Fibroblast of lung (primary cell): ENCODE data around the gene HMGB2. TPM values are rescaled to one million over a fixed set of nuclear protein-coding genes. Genes with fewer than 3 reads are reported as not detected.

ENCODE experiments used
- DNase-seq, 2 donors: peaks; one replicate each; pipeline versions ENCODE4 v3.0.0 to v3.0.0-alpha.2; 2010; ENCODE audit warnings: low read depth in 2 of 2
- H2AFZ ChIP-seq: 2 replicates; pipeline ENCODE4 v1.5.1; 2012; ENCODE audit warnings: low read length, control low read depth, inconsistent platforms
- H3K27ac ChIP-seq: 2 replicates; pipeline ENCODE4 v1.5.1; 2011; ENCODE audit warnings: low read length, control low read depth; ENCODE audit not compliant: insufficient read depth
- H3K27me3 ChIP-seq: 2 replicates; pipeline ENCODE4 v1.5.1; 2011; ENCODE audit warnings: mild to moderate bottlenecking, low read length; ENCODE audit not compliant: control insufficient read depth, insufficient read depth
- H3K36me3 ChIP-seq: 2 replicates; pipeline ENCODE4 v1.5.1; 2011; ENCODE audit warnings: low read length; ENCODE audit not compliant: control insufficient read depth, insufficient read depth
- H3K4me1 ChIP-seq: 2 replicates; pipeline ENCODE4 v1.5.1; 2011; ENCODE audit warnings: low read length; ENCODE audit not compliant: control insufficient read depth, insufficient read depth; ENCODE audit errors: extremely low read depth
- H3K4me2 ChIP-seq: 2 replicates; pipeline ENCODE4 v1.5.1; 2011; ENCODE audit warnings: low read length, control low read depth; ENCODE audit not compliant: insufficient read depth; ENCODE audit errors: extremely low read depth
- H3K4me3 ChIP-seq, 4 experiments: fragments of 200-600 bp in 1 of 4; sonication (generic) in 1 of 4; replicated peaks in 1 of 4; 2 replicates each; pipeline ENCODE4 v1.5.1; 2011 to 2016; ENCODE audit warnings: low read length in 4 of 4, low read depth in 3 of 4, mild to moderate bottlenecking in 3 of 4, control low read depth in 2 of 4, inconsistent platforms in 1 of 4, mixed read lengths in 1 of 4; ENCODE audit not compliant: insufficient read depth in 1 of 4; ENCODE audit errors: control extremely low read depth in 1 of 4
- H3K79me2 ChIP-seq: 2 replicates; pipeline ENCODE4 v1.5.1; 2012; ENCODE audit warnings: mild to moderate bottlenecking, low read length, inconsistent platforms; ENCODE audit not compliant: control insufficient read depth, insufficient read depth
- H3K9ac ChIP-seq: 2 replicates; pipeline ENCODE4 v1.5.1; 2011; ENCODE audit warnings: mild to moderate bottlenecking, low read length, control low read depth; ENCODE audit not compliant: insufficient read depth
- H3K9me3 ChIP-seq: 2 replicates; pipeline ENCODE4 v1.5.1; 2012; ENCODE audit warnings: low read depth, low read length; ENCODE audit not compliant: control insufficient read depth, insufficient read depth
- H4K20me1 ChIP-seq: 2 replicates; pipeline ENCODE4 v1.5.1; 2011; ENCODE audit warnings: low read length; ENCODE audit not compliant: control insufficient read depth, insufficient read depth; ENCODE audit errors: extremely low read depth
- CTCF ChIP-seq, 2 donors: IDR thresholded peaks in 1 of 2; conservative IDR thresholded peaks in 1 of 2; 1 replicate in 1 of 2; 2 replicates in 1 of 2; pipeline ENCODE4 v1.5.1; 2011 to 2012; ENCODE audit warnings: low read length in 2 of 2, control low read depth in 1 of 2, inconsistent platforms in 1 of 2, low read depth in 1 of 2, mild to moderate bottlenecking in 1 of 2
- EZH2 ChIP-seq: IDR thresholded peaks from 2 replicates; pipeline ENCODE4 v1.5.1; 2012; ENCODE audit warnings: low read length, control low read depth, mild to moderate bottlenecking; ENCODE audit errors: missing control alignments
- polyA plus RNA-seq, 2 donors: library from polyadenylated mRNA; depleted of rRNA in 1 of 2; stranded (reverse) in 1 of 2; unstranded in 1 of 2; fragments of >200 nt; gene quantifications; 2 replicates each; pipeline ENCODE4 v1.2.1, GENCODE V29; 2011 to 2012; ENCODE audit warnings: missing spikeins in 1 of 2
- total RNA-seq: library from RNA; depleted of rRNA; stranded (reverse); fragments of >200 nt; gene quantifications from 2 replicates; pipeline ENCODE4 v1.2.1, GENCODE V29; 2014

The HMGB2 gene
- total and polyA plus RNA-seq, 2 donors (not counting 1 experiment from before 2014, with no cell fraction given) = 123 to 183 TPM

- Histone ChIP-seq H3K9me3 (no peaks in the 10 kb centered on the region), H3K36me3 (no peaks in the 10 kb centered on the region), H3K4me1 (no peaks in the 10 kb centered on the region), H3K27ac (no peak overlapping the region), H2AFZ (no peak overlapping the region), H3K9ac (no peak overlapping the region), H3K4me3 (no peak overlapping the region), H4K20me1 (no peaks in the 10 kb centered on the region), H3K27me3 (no peaks in the 10 kb centered on the region), H3K4me2 (no peak overlapping the region), H3K79me2 (no peaks in the 10 kb centered on the region)
- TF ChIP-seq EZH2 = no peak
- TF ChIP-seq CTCF (conservative IDR thresholded peaks at IDR 0.05 in 1 of 2, IDR thresholded peaks at IDR 0.05 in 1 of 2; ENCODE audit: low read depth in 1 of 2, low read length in 2 of 2) = no peak
- DNase-seq = no peak
Measured at GRCh38 chr4:173380987-173381386, 46.8 kb upstream of the HMGB2 start.

- peaks cover 1% of the 10 kb centered on the region for H3K36me3 ChIP-seq
Measured at GRCh38 chr4:173379929-173380328, 45.8 kb upstream of the HMGB2 start.

GRCh38 chr4:173374588-173374987 lies 40.4 kb upstream of the HMGB2 start:
- H3K9me3 ChIP-seq = no peaks in the 10 kb centered on the region
- H3K4me1 ChIP-seq = peaks cover 2% of the 10 kb centered on the region
- no peak for DNase-seq
- no peaks in the 10 kb centered on the region for H3K27me3 ChIP-seq
- H3K9ac ChIP-seq = no peak overlapping the region
- H3K27ac ChIP-seq = no peak overlapping the region
- H2AFZ ChIP-seq = no peak overlapping the region
- peaks cover 1% of the 10 kb centered on the region for H3K36me3 ChIP-seq
- H4K20me1 ChIP-seq = no peaks in the 10 kb centered on the region
- H3K4me2 ChIP-seq = no peak overlapping the region
- no peak for TF ChIP-seq EZH2
- peak overlapping the region in 1 of 4 experiments; percentile 93 for H3K4me3 ChIP-seq
- H3K79me2 ChIP-seq = peaks cover 38% of the 10 kb centered on the region

More at GRCh38 chr4:173379929-173380328, 45.8 kb upstream of the HMGB2 start:
- H2AFZ ChIP-seq = no peak overlapping the region
- no peak for DNase-seq
- peaks cover 4% of the 10 kb centered on the region for H3K79me2 ChIP-seq
- H3K4me2 ChIP-seq = no peak overlapping the region
- H3K27ac ChIP-seq = no peak overlapping the region
- no peak overlapping the region for H3K9ac ChIP-seq
- H4K20me1 ChIP-seq = no peaks in the 10 kb centered on the region
- no peaks in the 10 kb centered on the region for H3K27me3 ChIP-seq
- TF ChIP-seq CTCF (conservative IDR thresholded peaks at IDR 0.05 in 1 of 2, IDR thresholded peaks at IDR 0.05 in 1 of 2; ENCODE audit: low read depth in 1 of 2, low read length in 2 of 2) = no peak
- no peak for TF ChIP-seq EZH2
- no peaks in the 10 kb centered on the region for H3K9me3 ChIP-seq
- no peak overlapping the region for H3K4me3 ChIP-seq
- no peaks in the 10 kb centered on the region for H3K4me1 ChIP-seq
